IMR-90 (cell line): ENCODE results near the gene SLC35E2B. TPM values are rescaled to one million over a fixed set of nuclear protein-coding genes. Genes with fewer than 3 reads are reported as not detected.
"Not testable (repeated sequence)": the region's sequence is repeated elsewhere in the genome, so short reads cannot be mapped to it uniquely, and the experiment has no call there.

Experiments
- ATAC-seq: fragments of 200-7000 bp; cut with Tn5 transposase; 2 replicates; pipeline ENCODE4 v1.9.1; 2020; ENCODE audit warnings: low read depth, mild to moderate bottlenecking, moderate library complexity
- BruUV-seq: library from RNA; stranded (reverse); fragments of 400-500 nt; replicated peaks from 2 replicates; lab custom pipeline; 2021; lab: Mats Ljungman, UMichigan
- CTCF ChIA-PET: fragments of 300-600 bp; formaldehyde crosslinking; extraction: SDS; loops from one replicate; lab custom pipeline; 2021; ENCODE audit warnings: antibody characterized with exemption; lab: Yijun Ruan, JAX
- POLR2A ChIA-PET: fragments of 300-600 bp; sonication (Branson Sonifier 250); formaldehyde crosslinking; loops from one replicate; lab custom pipeline; 2022; ENCODE audit warnings: antibody characterized with exemption; ENCODE audit not compliant: unreplicated experiment; lab: Charles Lee
- DNase-seq: peaks from one replicate; pipeline ENCODE4 v3.0.0; 2013
- H2AFZ ChIP-seq: replicated peaks from 2 replicates; pipeline ENCODE3; 2013; ENCODE audit warnings: low read length, mild to moderate bottlenecking; ENCODE audit not compliant: poor library complexity
- H2AK5ac ChIP-seq: 2 replicates; pipeline ENCODE4 v1.6.1; 2013; ENCODE audit warnings: low read depth, low read length, inconsistent platforms
- H2AK9ac ChIP-seq: replicated peaks from 2 replicates; pipeline ENCODE3; 2013; ENCODE audit warnings: mild to moderate bottlenecking, low read depth, low read length, moderate library complexity; ENCODE audit not compliant: poor library complexity
- H2BK120ac ChIP-seq: 2 replicates; pipeline ENCODE4 v1.6.1; 2013; ENCODE audit warnings: low read depth, low read length, inconsistent platforms
- H2BK15ac ChIP-seq: 3 replicates; pipeline ENCODE4 v1.6.1; 2013; ENCODE audit warnings: low read depth, low read length, inconsistent platforms
- H2BK20ac ChIP-seq: 2 replicates; pipeline ENCODE4 v1.6.1; 2013; ENCODE audit warnings: low read depth, mild to moderate bottlenecking, inconsistent platforms, low read length, moderate library complexity
- H2BK5ac ChIP-seq: 2 replicates; pipeline ENCODE4 v1.6.1; 2013; ENCODE audit warnings: mild to moderate bottlenecking, low read depth, low read length, inconsistent platforms; ENCODE audit not compliant: poor library complexity, severe bottlenecking
- H3K14ac ChIP-seq: replicated peaks from 2 replicates; pipeline ENCODE4 v1.6.1; 2013; ENCODE audit warnings: low read depth, low read length, inconsistent platforms
- H3K18ac ChIP-seq: 2 replicates; pipeline ENCODE4 v1.6.1; 2013; ENCODE audit warnings: low read depth, low read length, control low read depth
- H3K23ac ChIP-seq: 2 replicates; pipeline ENCODE4 v1.6.1; 2013; ENCODE audit warnings: low read depth, low read length, inconsistent platforms
- H3K27ac ChIP-seq: 2 replicates; pipeline ENCODE4 v1.5.1; 2013; ENCODE audit warnings: mild to moderate bottlenecking, control low read depth, low read length; ENCODE audit not compliant: insufficient read depth
- H3K27me3 ChIP-seq: 2 replicates; pipeline ENCODE4 v1.6.1; 2013; ENCODE audit warnings: low read length; ENCODE audit not compliant: control insufficient read depth, insufficient read depth
- H3K36me3 ChIP-seq: 2 replicates; pipeline ENCODE4 v1.6.1; 2013; ENCODE audit warnings: low read length, mixed read lengths; ENCODE audit not compliant: control insufficient read depth, insufficient read depth
- H3K4ac ChIP-seq: 2 replicates; pipeline ENCODE4 v1.6.1; 2013; ENCODE audit warnings: low read depth, low read length, inconsistent platforms
- H3K4me1 ChIP-seq: 2 replicates; pipeline ENCODE4 v1.6.1; 2013; ENCODE audit warnings: low read length, mixed read lengths; ENCODE audit not compliant: control insufficient read depth, insufficient read depth
- H3K4me2 ChIP-seq: 2 replicates; pipeline ENCODE4 v1.6.1; 2013; ENCODE audit warnings: low read depth, mild to moderate bottlenecking, control low read depth, low read length, moderate library complexity
- H3K4me3 ChIP-seq: 2 replicates; pipeline ENCODE4 v1.5.1; 2013; ENCODE audit warnings: low read depth, mild to moderate bottlenecking, control low read depth, low read length, moderate library complexity; ENCODE audit not compliant: insufficient read depth
- H3K56ac ChIP-seq: 2 replicates; pipeline ENCODE4 v1.6.1; 2013; ENCODE audit warnings: low read length, inconsistent platforms; ENCODE audit not compliant: insufficient read depth; ENCODE audit errors: extremely low read depth
- H3K79me1 ChIP-seq, 2 experiments: 2 replicates each; pipeline ENCODE4 v1.6.1; 2013; ENCODE audit warnings: low read length in 2 of 2, inconsistent platforms in 1 of 2, low read depth in 1 of 2
- H3K9ac ChIP-seq: 2 replicates; pipeline ENCODE4 v1.6.1; 2013; ENCODE audit warnings: low read depth, low read length, control low read depth
- H3K9me1 ChIP-seq: 2 replicates; pipeline ENCODE4 v1.6.1; 2013; ENCODE audit warnings: low read length, inconsistent platforms; ENCODE audit not compliant: insufficient read depth
- H3K9me3 ChIP-seq: 2 replicates; pipeline ENCODE4 v1.6.1; 2013; ENCODE audit warnings: low read length; ENCODE audit not compliant: control insufficient read depth, insufficient read depth
- H4K20me1 ChIP-seq: 2 replicates; pipeline ENCODE4 v1.6.1; 2013; ENCODE audit warnings: low read length, inconsistent platforms; ENCODE audit not compliant: insufficient read depth
- H4K5ac ChIP-seq: 2 replicates; pipeline ENCODE4 v1.6.1; 2013; ENCODE audit warnings: mild to moderate bottlenecking, low read depth, low read length, control low read depth
- H4K8ac ChIP-seq, 2 experiments: 2 replicates each; pipeline ENCODE4 v1.6.1; 2013; ENCODE audit warnings: low read depth in 2 of 2, low read length in 2 of 2, control low read depth in 1 of 2, inconsistent platforms in 1 of 2
- H4K91ac ChIP-seq: 2 replicates; pipeline ENCODE4 v1.6.1; 2013; ENCODE audit warnings: low read depth, low read length, inconsistent platforms; ENCODE audit not compliant: insufficient read depth
- MAZ ChIP-seq: IDR thresholded peaks from 2 replicates; pipeline ENCODE4 v1.6.1; 2012; ENCODE audit warnings: low read depth, mild to moderate bottlenecking, low read length, improper control_type of control experiment, moderate library complexity, borderline replicate concordance
- WGBS, 2 experiments: methylation state at CpG; one replicate each; pipeline versions ENCODE4 v1.1.5 to v1.1.7; 2013; ENCODE audit warnings: missing lambda C conversion rate in 2 of 2; ENCODE audit not compliant: insufficient read length in 1 of 2; ENCODE audit errors: extremely low coverage in 2 of 2; 5-methylcytosine and 5-hydroxymethylcytosine counted together
- dilution Hi-C: fragments of 300-500 bp; cut with HindIII; formaldehyde crosslinking; loops from one replicate; pipeline ENCODE4 v1.14.3; 2018; ENCODE audit warnings: low sequenced_read_pairs; ENCODE audit not compliant: unreplicated experiment
- in situ Hi-C: fragments of 300-500 bp; cut with MboI; formaldehyde crosslinking; loops from 3 replicates; pipeline ENCODE4 v1.14.3; 2019; ENCODE audit warnings: low sequenced_read_pairs, inconsistent platforms, mixed read lengths
- intact Hi-C: fragments of 100-400 bp; cut with micrococcal nuclease; formaldehyde crosslinking; loops from 2 replicates; pipeline ENCODE4 v1.10.0; 2022
- polyA plus RNA-seq, 3 experiments: library from polyadenylated mRNA; depleted of rRNA; stranded (reverse); fragments of >200 nt; gene quantifications; 2 replicates each; pipeline ENCODE4 v1.2.3, GENCODE V29; 2012; ENCODE audit warnings: low replicate concordance in 1 of 3
- total RNA-seq: library from RNA; depleted of rRNA; stranded (reverse); fragments of >200 nt; gene quantifications from 2 replicates; pipeline ENCODE4 v1.2.3, GENCODE V29; 2012

SLC35E2B gene
- total and polyA plus RNA-seq, 2 of the 4 experiments (the other 2 are of a cell fraction) = 14.9 to 30.2 TPM

DNA sequence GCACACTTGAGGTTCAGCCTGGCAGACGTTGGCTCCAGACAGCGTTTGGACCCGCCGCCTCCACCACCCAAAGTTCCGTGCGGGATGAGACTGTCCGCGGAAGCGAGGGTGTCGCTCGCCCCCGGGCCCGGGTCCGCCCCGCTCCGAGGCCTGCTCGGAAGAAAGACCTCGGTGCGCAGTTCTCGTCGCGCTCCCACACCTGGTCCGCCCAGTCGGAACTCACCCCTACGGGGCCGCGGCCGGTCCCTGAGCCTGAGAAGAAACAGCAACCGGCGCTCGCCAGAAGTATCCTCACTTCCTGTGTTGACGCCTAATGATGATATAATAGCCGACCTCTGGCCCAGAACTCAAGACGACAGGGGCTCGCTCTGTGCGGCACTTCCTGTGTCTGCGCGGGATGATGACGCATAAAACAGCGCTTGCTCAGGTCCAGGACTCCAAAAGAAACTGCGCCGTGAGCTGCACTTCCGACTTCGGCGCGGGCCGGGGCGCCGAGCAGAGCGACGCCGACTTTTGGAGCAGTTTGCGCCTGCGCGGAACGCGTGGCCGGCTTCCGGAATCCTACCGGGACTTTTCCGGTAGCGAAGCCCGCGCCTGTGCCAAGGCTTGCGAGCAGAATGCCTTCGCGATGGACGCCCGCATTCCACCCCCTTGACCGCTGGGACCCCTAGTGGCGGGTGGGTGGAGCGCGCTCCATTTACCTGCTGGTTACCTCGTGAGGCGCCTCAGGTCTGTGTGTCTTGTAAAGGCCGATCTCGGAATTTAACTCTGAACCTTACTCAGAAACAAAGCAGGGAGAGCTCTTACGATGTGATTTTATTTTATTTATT lies 31.7 kb upstream of the SLC35E2B start, which contains the start of gene CDK11A:
TSS of gene CDK11A (minus strand) at position 323 of the 830 bp plus-strand sequence. CDS start 1,539 bp downstream, outside the sequence.
- H3K4me2 ChIP-seq, H3K4me1 ChIP-seq, POLR2A ChIA-PET, H2AK9ac ChIP-seq, H4K8ac ChIP-seq, H3K56ac ChIP-seq, H3K9me1 ChIP-seq, in situ Hi-C loops, H3K9me3 ChIP-seq, intact Hi-C loops, H3K14ac ChIP-seq, H3K18ac ChIP-seq, H3K27me3 ChIP-seq, H3K79me1 ChIP-seq, BruUV-seq, H3K36me3 ChIP-seq, dilution Hi-C loops, H3K23ac ChIP-seq, H4K20me1 ChIP-seq, H4K91ac ChIP-seq, CTCF ChIA-PET, H2BK15ac ChIP-seq, H2BK120ac ChIP-seq, H4K5ac ChIP-seq, H2BK20ac ChIP-seq, H2AK5ac ChIP-seq: not testable (repeated sequence)
- peak within 1 kb of the TSS; percentile 0 for H2BK5ac ChIP-seq
- DNase-seq (peak; percentile 99), ATAC-seq (peak; percentile 93)
- H3K4ac ChIP-seq = peak within 1 kb of the TSS; percentile 50; the same call in 1 of the 2 replicates
- H3K4me3 ChIP-seq = peak within 1 kb of the TSS; percentile 68
- H2AFZ ChIP-seq = peak within 1 kb of the TSS; percentile 79
- H3K27ac ChIP-seq = peak within 1 kb of the TSS; percentile 75
- peak; percentile 21; the same call in 1 of the 2 replicates for TF ChIP-seq MAZ
- peak within 1 kb of the TSS; percentile 41; the same call in 1 of the 2 replicates for H3K9ac ChIP-seq
- 4% methylated on average over 5 of the region's 78 CpGs; no CpG with 5 or more reads in 1 of the 2 experiments for WGBS, 2 experiments
